Measurements from ENCODE around the gene SLC52A3. TPM values are rescaled to one million over a fixed set of nuclear protein-coding genes. Genes with fewer than 3 reads are reported as not detected.
A peak's percentile ranks its signal among the peaks of the same experiment; 100 is the strongest.

The SLC52A3 gene
- total and polyA plus RNA-seq, 2 of the 13 experiments (the other 11 are each of a cell fraction or from before 2014, with no cell fraction given): 0.03 TPM; not detected in 1

- TF ChIP-seq HNRNPH1 (optimal IDR thresholded peaks at IDR 0.05; ENCODE audit: low read depth, low read length) (no peak), ZBTB7B (CRISPR knock-in tag; IDR thresholded peaks at IDR 0.05) (no peak)
- Histone ChIP-seq H3K9ac (ENCODE audit: insufficient read depth, low read depth, low read length) (no peak overlapping the region), H3K4me2 (ENCODE audit: low read depth, low read length) (no peak overlapping the region), H4K20me1 (ENCODE audit: insufficient read depth, low read length) (no peaks in the 10 kb centered on the region), H3K4me3 (replicated peaks in 1 of 3; ENCODE audit: insufficient read depth in 1 of 3, low read depth in 2 of 3, low read length in 3 of 3) (no peak overlapping the region), H3K27ac (ENCODE audit: extremely low read length, insufficient read depth, low read length) (no peak overlapping the region), H3K27me3 (ENCODE audit: control insufficient read depth in 1 of 2, insufficient read depth in 2 of 2, low read length in 2 of 2) (peaks cover 4 to 57% of the 10 kb centered on the region in 2 experiments; a peak in 4 of 5 replicates), H2AFZ (ENCODE audit: low read length) (no peak overlapping the region), H3K9me3 (ENCODE audit: low read length) (no peaks in the 10 kb centered on the region), H3K79me2 (ENCODE audit: insufficient read depth, low read length) (no peaks in the 10 kb centered on the region), H3K36me3 (replicated peaks in 1 of 2; ENCODE audit: control insufficient read depth in 1 of 2, insufficient read depth in 2 of 2, low read length in 2 of 2) (no peaks in the 10 kb centered on the region), H3K4me1 (ENCODE audit: insufficient read depth, low read length) (peaks cover 5% of the 10 kb centered on the region; the same call in 1 of the 2 replicates)
- ATAC-seq (no peak), FAIRE-seq (no peak), DNase-seq (ENCODE audit: low spot score) (no peak)
- intact Hi-C loops (cut with micrococcal nuclease; ENCODE audit: unreplicated experiment): no loop called here
- no TSS peak for BruUV-seq (replicated peaks)
- ChIA-PET CTCF (ENCODE audit: low intra/inter-chr PET ratio, low total read pairs) (no interaction called here), POLR2A (no interaction called here)
- in situ Hi-C loops (cut with HindIII; ENCODE audit: extremely low pct_ligation_motif_present, low pct_unique_long_range_greater_than_20kb): no loop called here
- 0% methylated on average over 3 of the region's 3 CpGs for WGBS (ENCODE audit: low lambda C conversion rate)
Observed at GRCh38 chr20:764255-764654, 4.0 kb downstream of the SLC52A3 start.

GRCh38 chr20:761418-762381 is 6.6 kb downstream of the SLC52A3 start:
- Histone ChIP-seq H3K4me3 (replicated peaks in 1 of 3; ENCODE audit: insufficient read depth in 1 of 3, low read depth in 2 of 3, low read length in 3 of 3) (no peak overlapping the region), H3K9me3 (ENCODE audit: low read length) (no peaks in the 10 kb centered on the region), H3K4me2 (ENCODE audit: low read depth, low read length) (no peak overlapping the region), H3K36me3 (replicated peaks in 1 of 2; ENCODE audit: control insufficient read depth in 1 of 2, insufficient read depth in 2 of 2, low read length in 2 of 2) (no peaks in the 10 kb centered on the region), H4K20me1 (ENCODE audit: insufficient read depth, low read length) (no peaks in the 10 kb centered on the region), H3K27ac (ENCODE audit: extremely low read length, insufficient read depth, low read length) (no peak overlapping the region), H3K4me1 (ENCODE audit: insufficient read depth, low read length) (peaks cover 5% of the 10 kb centered on the region; the same call in 1 of the 2 replicates), H3K27me3 (ENCODE audit: control insufficient read depth in 1 of 2, insufficient read depth in 2 of 2, low read length in 2 of 2) (peaks cover 4 to 65% of the 10 kb centered on the region in 2 experiments; a peak in 4 of 5 replicates), H2AFZ (ENCODE audit: low read length) (no peak overlapping the region), H3K79me2 (ENCODE audit: insufficient read depth, low read length) (no peaks in the 10 kb centered on the region), H3K9ac (ENCODE audit: insufficient read depth, low read depth, low read length) (no peak overlapping the region)
- intact Hi-C loops (cut with micrococcal nuclease; ENCODE audit: unreplicated experiment) (no loop called here), in situ Hi-C loops (cut with HindIII; ENCODE audit: extremely low pct_ligation_motif_present, low pct_unique_long_range_greater_than_20kb) (no loop called here)
- DNase-seq (ENCODE audit: low spot score): no peak
- TF ChIP-seq ZSCAN9 (CRISPR knock-in tag; IDR thresholded peaks at IDR 0.05; ENCODE audit: borderline replicate concordance): no peak
- 0 out of 2 replicates have a peak, but pooled peaks have one; percentile 4 for TF ChIP-seq KDM2A (CRISPR knock-in tag; IDR thresholded peaks at IDR 0.05; ENCODE audit: borderline replicate concordance, low read depth)
- TF ChIP-seq ZNF136 (CRISPR knock-in tag; IDR thresholded peaks at IDR 0.05; ENCODE audit: low read depth): no peak
- 0 out of 2 replicates have a peak, but pooled peaks have one; percentile 16 for TF ChIP-seq ZNF776 (CRISPR knock-in tag; IDR thresholded peaks at IDR 0.05)
- TF ChIP-seq ZFP41 (CRISPR knock-in tag; IDR thresholded peaks at IDR 0.05; ENCODE audit: borderline replicate concordance): no peak
- no peak for TF ChIP-seq ZNF580 (CRISPR knock-in tag; IDR thresholded peaks at IDR 0.05; ENCODE audit: borderline replicate concordance, low read depth)
- TF ChIP-seq SMAD3 (CRISPR knock-in tag; IDR thresholded peaks at IDR 0.05): no peak
- peak in 1 of 2 experiments; percentile 15; a peak in 1 of 4 replicates for TF ChIP-seq EP300 (IDR thresholded peaks at IDR 0.05; ENCODE audit: low read depth in 2 of 2, low read length in 2 of 2)
- no peak for TF ChIP-seq EP300 (CRISPR knock-in tag; IDR thresholded peaks at IDR 0.05; ENCODE audit: borderline replicate concordance)
- TF ChIP-seq ZNF333 (CRISPR knock-in tag; IDR thresholded peaks at IDR 0.05; ENCODE audit: borderline replicate concordance): peak; percentile 26; the same call in 1 of the 2 replicates
- TF ChIP-seq CBX1 (IDR thresholded peaks at IDR 0.05; ENCODE audit: low read depth): no peak
- TF ChIP-seq CENPT (CRISPR knock-in tag; IDR thresholded peaks at IDR 0.05; ENCODE audit: low read depth): no peak
- TF ChIP-seq ZNF34 (CRISPR knock-in tag; IDR thresholded peaks at IDR 0.05; ENCODE audit: borderline replicate concordance): no peak
- no peak for TF ChIP-seq GTF2F1 (IDR thresholded peaks at IDR 0.05; ENCODE audit: low read length)
- 0 out of 2 replicates have a peak, but pooled peaks have one; percentile 7 for TF ChIP-seq ZNF230 (CRISPR knock-in tag; IDR thresholded peaks at IDR 0.05)
- no TSS peak for BruUV-seq (replicated peaks)
- CTCF ChIA-PET (ENCODE audit: low intra/inter-chr PET ratio, low total read pairs): interaction anchor here (1.7 kb wide), 1 partner anchor 195 kb away, joined by 6 read pairs; no protein-coding TSS in a partner anchor
- ATAC-seq: peak; percentile 9
- POLR2A ChIA-PET: no interaction called here
- 48% methylated on average over 20 of the region's 24 CpGs for WGBS (ENCODE audit: low lambda C conversion rate)
- FAIRE-seq: no peak
